Ramos (cell line): Measurements from ENCODE around the gene ERBIN.

Experiments used
- in situ Hi-C: fragments of 300-500 bp; cut with MboI; formaldehyde crosslinking; loops from one replicate; pipeline ENCODE4 v1.14.3; 2022; ENCODE audit warnings: low sequenced_read_pairs; ENCODE audit not compliant: unreplicated experiment

ERBIN gene

DNA sequence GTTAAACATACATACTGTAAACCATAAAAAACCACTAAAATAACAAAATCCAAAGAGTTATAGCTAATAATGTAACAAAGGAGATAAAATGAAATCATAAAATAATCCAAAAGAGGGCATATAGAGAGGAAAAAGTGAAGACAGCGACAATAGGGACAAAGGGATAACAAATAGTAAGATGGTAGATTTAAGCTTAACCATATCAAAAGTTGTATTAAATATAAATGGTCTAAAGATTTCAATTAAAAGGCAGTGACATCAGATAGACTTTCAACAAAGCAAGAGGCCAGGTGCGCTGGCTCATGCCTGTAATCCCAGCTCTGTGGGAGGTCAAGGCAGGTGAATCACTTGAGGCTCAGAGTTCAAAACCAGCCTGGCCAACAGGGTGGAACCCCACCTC lies 163.0 kb downstream of the ERBIN start:
- in situ Hi-C loops = no loop called here

GRCh38 chr5:66100851-66101250 lies 174.5 kb downstream of the ERBIN start:
- in situ Hi-C loops = no loop called here

DNA sequence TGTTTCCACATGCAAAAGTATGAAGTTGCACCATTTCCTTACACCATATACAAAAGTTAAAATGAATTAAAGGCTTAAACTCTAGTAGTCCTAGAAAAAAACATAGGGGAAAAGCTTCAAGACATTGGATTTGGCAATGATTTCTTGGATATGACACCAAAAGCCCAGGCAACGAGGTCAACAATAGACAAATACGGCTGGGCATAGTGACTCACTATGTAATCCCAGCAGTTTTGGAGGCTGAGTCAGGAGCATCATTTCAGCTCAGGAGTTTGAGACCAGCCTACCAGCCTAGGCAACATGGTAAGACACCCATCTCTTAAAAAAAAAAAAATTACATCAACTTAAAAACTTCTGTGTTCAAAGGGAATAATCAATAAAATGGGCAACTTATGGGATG lies 186.8 kb downstream of the ERBIN start:
- in situ Hi-C loops = no loop called here

DNA sequence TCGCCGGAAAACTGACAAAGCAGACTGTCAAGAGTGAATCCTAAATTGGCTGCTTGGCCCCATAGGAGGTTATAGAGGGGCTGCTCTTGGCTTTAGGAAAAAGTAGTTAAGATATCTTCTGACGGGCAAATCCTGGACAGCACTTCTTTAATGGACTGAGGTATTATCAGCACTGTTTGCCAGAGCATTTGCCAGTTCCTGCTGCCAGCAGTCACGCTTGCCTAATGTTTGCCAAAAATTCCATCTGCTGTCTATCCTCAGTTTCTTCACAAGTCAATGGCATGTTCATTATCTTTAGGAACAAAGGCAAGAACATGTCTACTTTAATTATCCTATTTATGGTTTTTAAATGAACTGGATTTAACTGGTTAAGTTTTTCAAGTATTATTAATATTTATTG lies 191.9 kb downstream of the ERBIN start:
- in situ Hi-C loops = no loop called here

- in situ Hi-C loops = no loop called here
These were observed 196.1 kb downstream of the ERBIN start for GRCh38 chr5:66122379-66123034.

DNA sequence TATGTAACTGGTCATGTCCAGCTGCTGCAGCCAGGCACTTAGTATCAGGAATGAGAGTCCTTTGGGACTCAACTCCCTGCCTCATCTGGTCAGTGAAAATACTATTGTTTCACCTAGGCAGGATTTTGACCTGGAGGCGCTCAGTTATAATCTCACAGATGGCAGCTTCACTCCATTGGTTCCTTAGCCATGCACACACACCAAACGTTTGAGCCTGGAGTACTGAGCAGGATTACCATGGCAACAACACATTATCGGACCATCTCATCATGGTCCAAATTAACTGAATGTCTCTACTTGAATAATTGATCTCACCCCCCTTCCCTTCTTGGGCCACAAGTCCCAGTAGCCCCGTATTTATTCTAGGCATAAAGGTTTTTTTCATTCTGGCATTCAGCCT lies 202.8 kb downstream of the ERBIN start:
- in situ Hi-C loops = no loop called here

DNA sequence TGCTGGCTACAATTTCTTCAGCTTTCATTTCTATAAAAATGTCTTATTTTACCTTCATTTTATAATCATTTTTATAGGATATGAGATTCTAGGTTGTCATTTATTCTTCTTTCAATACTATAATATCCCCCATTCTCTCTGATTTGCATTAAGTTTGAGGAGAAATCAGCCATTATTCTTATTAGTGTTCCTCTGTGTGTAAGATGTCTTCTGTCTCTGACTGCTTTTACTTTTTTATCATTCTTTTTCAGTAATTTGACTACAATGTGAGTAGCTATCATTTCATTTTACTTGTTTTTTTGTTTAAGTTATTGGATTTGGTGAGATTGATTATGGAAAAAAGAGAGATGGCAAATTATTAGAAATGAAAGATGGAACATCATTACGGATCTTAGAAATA lies 204.1 kb downstream of the ERBIN start:
- in situ Hi-C loops = no loop called here
